Peyer's patch (tissue), 4 donors: Measurements from ENCODE around the gene GNAI1.

Source experiments
- POLR2A ChIP-seq, 2 donors: fragments of 450-650 bp; IDR thresholded peaks; one replicate each; pipeline ENCODE4 v1.5.1; 2017; ENCODE audit warnings: antibody characterized with exemption in 2 of 2, mild to moderate bottlenecking in 2 of 2, moderate library complexity in 2 of 2
- TF ChIP-seq, protein P1 (sequence below), 6 experiments: fragments of 450-650 bp in 4 of 6; fragments of 200-600 bp in 2 of 6; sonication (generic) in 1 of 6; IDR thresholded peaks; one replicate each; pipeline ENCODE4 v1.5.1; 2017 to 2019; ENCODE audit warnings: antibody characterized with exemption in 6 of 6, mild to moderate bottlenecking in 3 of 6, moderate library complexity in 1 of 6

- TF ChIP-seq, protein P1, sequence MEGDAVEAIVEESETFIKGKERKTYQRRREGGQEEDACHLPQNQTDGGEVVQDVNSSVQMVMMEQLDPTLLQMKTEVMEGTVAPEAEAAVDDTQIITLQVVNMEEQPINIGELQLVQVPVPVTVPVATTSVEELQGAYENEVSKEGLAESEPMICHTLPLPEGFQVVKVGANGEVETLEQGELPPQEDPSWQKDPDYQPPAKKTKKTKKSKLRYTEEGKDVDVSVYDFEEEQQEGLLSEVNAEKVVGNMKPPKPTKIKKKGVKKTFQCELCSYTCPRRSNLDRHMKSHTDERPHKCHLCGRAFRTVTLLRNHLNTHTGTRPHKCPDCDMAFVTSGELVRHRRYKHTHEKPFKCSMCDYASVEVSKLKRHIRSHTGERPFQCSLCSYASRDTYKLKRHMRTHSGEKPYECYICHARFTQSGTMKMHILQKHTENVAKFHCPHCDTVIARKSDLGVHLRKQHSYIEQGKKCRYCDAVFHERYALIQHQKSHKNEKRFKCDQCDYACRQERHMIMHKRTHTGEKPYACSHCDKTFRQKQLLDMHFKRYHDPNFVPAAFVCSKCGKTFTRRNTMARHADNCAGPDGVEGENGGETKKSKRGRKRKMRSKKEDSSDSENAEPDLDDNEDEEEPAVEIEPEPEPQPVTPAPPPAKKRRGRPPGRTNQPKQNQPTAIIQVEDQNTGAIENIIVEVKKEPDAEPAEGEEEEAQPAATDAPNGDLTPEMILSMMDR (IDR thresholded peaks at IDR 0.05), result no peak
- TF ChIP-seq POLR2A (IDR thresholded peaks at IDR 0.05), result no peak
These were observed 95.7 kb downstream of the GNAI1 start for GRCh38 chr7:80230327-80230726.
